Mucosa of descending colon (tissue), 3 donors: ENCODE data around the gene TGM4. TPM values are rescaled to one million over a fixed set of nuclear protein-coding genes. Genes with fewer than 3 reads are reported as not detected.
"Not testable (repeated sequence)": the region's sequence is repeated elsewhere in the genome, so short reads cannot be mapped to it uniquely, and the experiment has no call there.

Source experiments
- ATAC-seq: fragments of 200-7000 bp; cut with Tn5 transposase; one replicate; pipeline ENCODE4 v1.9.1; 2020; ENCODE audit warnings: mild to moderate bottlenecking, moderate library complexity
- DNase-seq, 3 donors: peaks; one replicate each; pipeline ENCODE4 v3.0.0-alpha.2; 2020
- H3K36me3 ChIP-seq: fragments of 200-600 bp; one replicate; pipeline ENCODE4 v1.8.0; 2021; ENCODE audit warnings: low read depth, mild to moderate bottlenecking
- H3K4me1 ChIP-seq: fragments of 200-600 bp; one replicate; pipeline ENCODE4 v1.8.0; 2021; ENCODE audit warnings: low read depth, mild to moderate bottlenecking
- H3K4me3 ChIP-seq: fragments of 200-600 bp; one replicate; pipeline ENCODE4 v1.8.0; 2021; ENCODE audit warnings: mild to moderate bottlenecking
- H3K9me3 ChIP-seq: fragments of 200-600 bp; one replicate; pipeline ENCODE4 v1.8.0; 2021; ENCODE audit warnings: mild to moderate bottlenecking
- intact Hi-C, 2 donors: fragments of 100-400 bp; cut with DNase I in 1 of 2; cut with micrococcal nuclease in 1 of 2; formaldehyde crosslinking; loops; one replicate each; pipeline versions ENCODE4 v1.11.0 to v1.11.1; 2022; cut with DNase I, micrococcal nuclease
- total RNA-seq, 3 donors: library from RNA; stranded (reverse); fragmentation: NEBNext Ultra II Directional in 2 of 3; extraction: Animal tissue kit (Norgen Biotek cat#: 25700) in 2 of 3; gene quantifications; one replicate each; pipeline versions ENCODE4 v1.2.1 to v1.2.4, GENCODE V29; 2021 to 2023
- TF ChIP-seq, protein P1 (sequence below): fragments of 200-600 bp; IDR thresholded peaks from one replicate; pipeline ENCODE4 v1.8.0; 2022; ENCODE audit warnings: antibody characterized with exemption, mild to moderate bottlenecking
- donor health status: DM: no; HTN: no; CAD: no; lungs with moderate emphysema.
- donor health status: DM: no; HTN: no; CAD: no.
- donor health status: DM: no; HTN: yes; CAD: no.

The TGM4 gene
- total RNA-seq, 3 donors from 2014 or later, result not detected

DNA sequence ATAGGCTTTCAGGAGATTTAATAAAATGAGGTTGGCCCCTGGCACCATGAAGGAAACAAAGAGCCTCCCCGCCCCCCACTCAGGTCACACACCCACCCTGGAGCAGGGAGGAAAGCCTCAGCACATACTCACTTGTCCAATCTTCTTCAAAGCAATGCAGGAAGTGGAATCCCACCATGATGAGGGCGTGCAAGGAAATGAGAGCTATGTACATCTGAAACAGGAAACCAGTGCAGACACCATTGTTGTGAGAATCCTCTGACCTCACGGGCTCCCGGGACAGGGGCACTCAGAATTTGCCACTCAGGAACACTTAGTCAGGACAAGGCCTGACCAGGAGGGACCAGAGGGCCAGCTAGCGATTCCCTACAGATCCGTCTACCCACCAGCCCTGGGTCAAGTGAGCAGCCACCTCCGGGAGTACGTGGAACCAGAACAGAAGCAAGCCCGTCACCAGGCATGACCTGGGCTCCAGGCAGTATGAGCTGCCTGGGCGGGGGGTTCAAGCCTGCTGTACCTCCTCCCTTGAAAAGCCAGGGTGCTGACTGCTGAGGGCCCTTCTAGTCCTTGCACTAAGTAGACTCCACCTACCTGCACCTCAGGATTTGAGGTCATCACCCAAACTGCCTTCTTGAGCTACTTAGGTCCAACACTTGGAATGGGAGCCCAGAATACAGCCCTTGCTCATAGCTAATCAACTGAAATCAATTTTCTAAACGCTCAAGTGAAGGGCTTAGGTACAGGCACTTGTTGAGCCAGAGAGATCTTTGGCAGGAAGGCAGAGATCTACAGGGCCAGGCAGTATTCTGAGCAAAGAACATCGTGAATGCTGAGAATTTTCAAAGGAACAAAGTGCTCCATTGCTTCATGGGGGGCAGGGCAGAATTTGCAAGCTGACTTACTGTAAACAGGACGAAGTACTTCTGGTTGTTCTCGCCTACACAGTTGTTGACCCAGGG, 58.9 kb downstream of the TGM4 start:
- TF ChIP-seq, protein P1, sequence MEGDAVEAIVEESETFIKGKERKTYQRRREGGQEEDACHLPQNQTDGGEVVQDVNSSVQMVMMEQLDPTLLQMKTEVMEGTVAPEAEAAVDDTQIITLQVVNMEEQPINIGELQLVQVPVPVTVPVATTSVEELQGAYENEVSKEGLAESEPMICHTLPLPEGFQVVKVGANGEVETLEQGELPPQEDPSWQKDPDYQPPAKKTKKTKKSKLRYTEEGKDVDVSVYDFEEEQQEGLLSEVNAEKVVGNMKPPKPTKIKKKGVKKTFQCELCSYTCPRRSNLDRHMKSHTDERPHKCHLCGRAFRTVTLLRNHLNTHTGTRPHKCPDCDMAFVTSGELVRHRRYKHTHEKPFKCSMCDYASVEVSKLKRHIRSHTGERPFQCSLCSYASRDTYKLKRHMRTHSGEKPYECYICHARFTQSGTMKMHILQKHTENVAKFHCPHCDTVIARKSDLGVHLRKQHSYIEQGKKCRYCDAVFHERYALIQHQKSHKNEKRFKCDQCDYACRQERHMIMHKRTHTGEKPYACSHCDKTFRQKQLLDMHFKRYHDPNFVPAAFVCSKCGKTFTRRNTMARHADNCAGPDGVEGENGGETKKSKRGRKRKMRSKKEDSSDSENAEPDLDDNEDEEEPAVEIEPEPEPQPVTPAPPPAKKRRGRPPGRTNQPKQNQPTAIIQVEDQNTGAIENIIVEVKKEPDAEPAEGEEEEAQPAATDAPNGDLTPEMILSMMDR, result no peak
- intact Hi-C loops, result no loop called here
- no peaks in the 10 kb centered on the region for H3K9me3 ChIP-seq
- no peaks in the 10 kb centered on the region for H3K4me1 ChIP-seq
- no peak for DNase-seq
- H3K4me3 ChIP-seq, result no peak overlapping the region
- no peak for ATAC-seq
- H3K36me3 ChIP-seq, result peaks cover 4% of the 10 kb centered on the region

DNA sequence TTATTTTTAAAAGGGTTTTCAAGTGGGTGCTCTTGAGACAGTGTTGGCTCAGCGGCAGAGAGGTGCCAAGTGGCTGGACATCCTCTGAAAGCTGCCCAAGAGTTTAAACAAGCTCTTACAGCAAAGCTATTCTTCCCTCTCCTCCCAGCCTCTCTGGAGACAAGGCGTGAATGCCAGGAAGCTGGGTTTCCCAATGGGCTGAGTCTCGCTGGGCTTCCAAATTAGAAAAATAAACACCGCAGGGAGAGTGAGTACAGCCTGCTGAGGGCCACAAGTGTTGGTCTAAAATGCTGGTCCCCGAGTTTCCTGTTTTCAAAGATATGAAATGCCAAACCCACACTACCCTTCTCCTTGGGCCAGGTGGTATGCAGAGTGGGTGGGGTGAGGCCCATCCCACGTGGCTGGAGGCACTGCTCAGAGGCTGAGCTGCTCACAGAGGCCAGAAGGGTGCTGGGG, 65.2 kb downstream of the TGM4 start:
- TF ChIP-seq, protein P1, result no peak
- H3K4me3 ChIP-seq, result no peak overlapping the region
- ATAC-seq (no peak), DNase-seq (no peak)
- no peaks in the 10 kb centered on the region for H3K36me3 ChIP-seq
- H3K9me3 ChIP-seq, result no peaks in the 10 kb centered on the region
- H3K4me1 ChIP-seq, result no peaks in the 10 kb centered on the region
- intact Hi-C loops, result no loop called here

DNA sequence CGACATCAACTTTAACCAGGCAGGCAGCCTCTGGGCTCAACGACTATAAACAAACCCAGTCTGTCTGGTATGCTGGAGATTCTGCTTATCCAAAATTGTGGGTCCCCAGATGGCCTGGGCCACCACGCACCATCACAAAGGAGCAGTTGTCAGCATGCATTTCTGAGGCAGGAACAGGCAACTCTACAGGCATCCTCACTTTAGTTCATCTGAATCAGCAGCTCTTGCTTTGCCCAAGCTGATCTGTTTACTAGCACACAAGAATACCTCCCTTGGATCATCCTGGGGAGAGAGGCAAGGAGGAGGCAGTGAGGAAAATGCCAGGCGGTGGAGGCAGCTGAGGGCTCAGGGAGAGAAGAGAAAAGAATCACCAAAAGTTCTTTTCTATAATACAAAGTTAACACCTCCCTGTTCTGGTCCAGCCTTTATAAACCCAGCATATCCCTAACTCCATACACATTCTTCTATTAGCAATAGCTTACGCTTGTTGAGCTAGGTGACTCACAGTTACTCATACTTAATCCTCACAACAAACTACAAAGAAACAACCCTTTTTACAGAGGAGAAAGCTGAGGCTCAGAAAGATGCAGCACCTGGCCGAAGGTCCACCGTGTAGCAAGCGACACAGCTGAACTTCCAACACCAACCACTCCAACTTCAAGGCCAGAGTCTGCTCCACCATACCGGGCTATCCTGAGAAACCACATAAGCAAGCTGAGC, 68.0 kb downstream of the TGM4 start:
- no peak for ATAC-seq
- TF ChIP-seq, protein P1, result no peak
- intact Hi-C loops, result no loop called here
- H3K9me3 ChIP-seq, result no peaks in the 10 kb centered on the region
- no peaks in the 10 kb centered on the region for H3K36me3 ChIP-seq
- DNase-seq, result no peak
- no peak overlapping the region for H3K4me3 ChIP-seq
- no peaks in the 10 kb centered on the region for H3K4me1 ChIP-seq

DNA sequence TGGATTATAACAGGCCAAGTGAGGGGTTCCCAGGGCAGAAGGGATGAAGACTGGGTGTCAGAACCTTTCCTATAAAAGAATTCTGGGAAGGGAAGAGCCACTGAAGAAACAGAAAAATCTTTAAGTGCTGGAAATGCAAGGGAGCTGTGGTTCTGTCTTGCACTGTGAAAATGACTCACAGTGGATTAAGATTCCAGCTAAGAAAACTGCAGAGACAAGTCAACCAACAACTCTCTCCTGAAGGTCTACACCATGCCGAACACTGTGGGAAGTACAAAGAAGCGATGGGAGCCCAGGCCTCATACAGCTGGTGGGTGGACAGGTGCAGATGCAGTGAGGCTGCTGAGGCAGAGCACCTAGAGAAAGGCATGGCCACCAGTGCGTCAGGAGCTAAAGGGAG, 73.8 kb downstream of the TGM4 start:
- H3K4me3 ChIP-seq, result no peak overlapping the region
- TF ChIP-seq, protein P1, result no peak
- DNase-seq, result no peak
- no peaks in the 10 kb centered on the region for H3K36me3 ChIP-seq
- no peaks in the 10 kb centered on the region for H3K4me1 ChIP-seq
- no peaks in the 10 kb centered on the region for H3K9me3 ChIP-seq
- ATAC-seq, result no peak
- intact Hi-C loops, result no loop called here

DNA sequence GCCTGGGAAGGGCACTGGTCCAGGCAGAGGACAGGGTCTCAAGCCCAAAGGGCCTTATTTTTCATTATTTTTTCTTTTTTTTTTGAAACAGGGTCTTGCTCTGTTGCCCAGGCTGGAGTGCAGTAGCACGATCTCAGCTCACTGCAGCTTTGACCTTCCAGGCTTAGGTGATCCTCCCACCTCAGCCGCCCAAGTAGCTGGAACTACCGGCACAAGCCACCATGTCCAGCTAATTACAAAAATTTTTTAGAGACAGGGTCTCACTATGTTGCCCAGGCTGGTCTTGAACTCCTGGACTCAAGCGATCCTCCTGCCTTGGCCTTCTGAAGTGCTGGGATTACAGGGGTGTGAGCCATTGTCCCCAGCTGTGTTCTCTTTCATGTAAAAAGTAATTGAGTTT, 75.4 kb downstream of the TGM4 start:
- H3K4me3 ChIP-seq, ATAC-seq, H3K4me1 ChIP-seq, H3K36me3 ChIP-seq, H3K9me3 ChIP-seq, DNase-seq, intact Hi-C loops: not testable (repeated sequence)

DNA sequence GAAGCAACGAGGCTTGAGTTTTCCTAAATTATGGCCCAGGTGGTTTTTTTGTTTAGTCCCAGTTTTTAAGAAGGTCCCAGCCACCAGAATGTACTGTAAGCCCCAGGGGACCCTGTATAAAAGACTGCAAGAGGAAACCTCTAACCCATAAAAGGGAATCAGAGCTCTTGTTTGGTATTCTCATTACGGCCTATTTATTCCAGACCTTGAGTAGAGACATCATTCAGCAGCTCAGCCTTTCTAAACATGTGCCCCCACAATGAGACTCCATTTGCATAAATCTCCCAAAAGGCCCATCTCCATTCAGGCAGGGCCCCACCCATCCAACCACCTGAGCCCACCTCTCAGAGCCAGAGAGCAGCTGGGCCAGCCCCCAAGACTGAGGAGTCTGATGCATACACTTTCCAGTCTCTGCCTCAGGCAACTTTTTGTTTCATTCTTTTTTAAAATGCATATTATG, 75.9 kb downstream of the TGM4 start:
- no peak overlapping the region for H3K4me3 ChIP-seq
- ATAC-seq (no peak), DNase-seq (no peak)
- intact Hi-C loops, result no loop called here
- no peaks in the 10 kb centered on the region for H3K36me3 ChIP-seq
- TF ChIP-seq, protein P1, result no peak
- no peaks in the 10 kb centered on the region for H3K9me3 ChIP-seq
- H3K4me1 ChIP-seq, result no peaks in the 10 kb centered on the region
